Stimulated activated CD4-positive, alpha-beta T cell treated with anti-CD3 and anti-CD28 coated beads, Interleukin-1b, Interleukin-23, amount 100 ng/mL, for 48 hours (primary cell): ENCODE results near the gene CCNC.
A peak's percentile ranks its signal among the peaks of the same experiment; 100 is the strongest.

Experiments
- DNase-seq: peaks from one replicate; pipeline ENCODE4 v3.0.0-alpha.2; 2020

CCNC gene

DNA sequence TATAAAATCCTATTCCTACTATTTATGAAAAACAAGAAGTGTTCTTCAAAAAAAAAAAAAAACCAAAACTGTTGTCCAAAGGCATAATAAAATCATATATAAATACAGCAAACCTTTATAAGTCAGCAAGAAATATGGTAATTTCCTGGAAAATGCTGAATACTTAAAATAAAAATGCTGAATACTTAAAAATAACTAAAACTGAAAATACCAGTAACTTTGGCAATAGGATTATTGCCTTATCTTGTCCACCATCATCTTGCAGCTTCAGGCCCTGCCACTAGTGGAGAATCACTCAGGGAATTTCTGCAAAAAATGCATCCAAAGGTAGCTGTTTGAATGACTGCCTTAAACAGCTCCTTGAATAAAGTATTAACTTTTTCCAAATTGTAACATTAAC lies 24.5 kb downstream of the CCNC start:
- DNase-seq, result no peak

DNA sequence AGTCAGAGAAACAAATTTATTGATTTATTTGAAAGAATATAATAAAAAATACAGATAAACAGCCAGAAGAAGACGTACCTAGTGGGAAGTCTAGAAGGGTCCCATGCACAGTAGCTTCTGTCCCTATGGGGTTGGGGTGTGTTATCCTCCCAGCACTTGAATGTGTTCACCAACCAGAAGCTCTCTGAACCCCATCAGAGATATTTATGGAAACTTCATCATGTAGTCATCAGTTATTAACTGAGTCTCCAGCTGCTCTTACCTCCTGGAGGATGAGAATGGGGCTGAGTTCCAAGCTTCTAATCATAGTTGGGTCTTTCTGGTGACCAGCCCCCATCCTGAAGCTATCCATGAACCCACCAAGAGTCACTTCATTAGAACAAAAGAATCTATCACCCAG lies 37.8 kb downstream of the CCNC start:
- DNase-seq, result no peak

GRCh38 chr6:99522531-99522930 lies 45.9 kb downstream of the CCNC start:
- DNase-seq, result no peak

DNA sequence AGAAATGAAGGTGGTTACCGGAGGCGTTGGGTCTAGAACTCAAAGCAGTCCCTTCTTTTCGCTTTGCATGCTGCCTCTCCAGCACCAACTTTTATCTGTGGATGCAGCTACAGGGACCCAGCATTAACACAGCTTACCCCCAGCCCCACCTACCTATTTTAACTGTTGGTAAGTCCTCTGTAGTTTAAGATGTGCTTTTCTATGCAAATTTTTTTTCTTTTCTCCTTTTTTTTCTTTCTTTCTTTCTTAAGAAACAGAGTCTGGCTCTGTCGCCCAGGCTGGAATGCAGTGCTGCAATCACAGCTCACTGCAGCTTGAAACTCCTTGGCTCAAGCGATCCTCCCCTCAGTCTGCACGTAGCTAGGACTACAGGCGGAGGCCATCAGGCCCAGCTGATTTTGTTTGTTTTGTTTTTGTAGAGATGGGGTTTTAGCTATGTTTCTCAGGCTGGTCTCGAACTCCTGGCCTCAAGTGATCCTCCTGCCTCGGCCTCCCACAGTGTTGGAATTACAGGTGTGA lies 46.8 kb downstream of the CCNC start:
- no peak for DNase-seq

DNA sequence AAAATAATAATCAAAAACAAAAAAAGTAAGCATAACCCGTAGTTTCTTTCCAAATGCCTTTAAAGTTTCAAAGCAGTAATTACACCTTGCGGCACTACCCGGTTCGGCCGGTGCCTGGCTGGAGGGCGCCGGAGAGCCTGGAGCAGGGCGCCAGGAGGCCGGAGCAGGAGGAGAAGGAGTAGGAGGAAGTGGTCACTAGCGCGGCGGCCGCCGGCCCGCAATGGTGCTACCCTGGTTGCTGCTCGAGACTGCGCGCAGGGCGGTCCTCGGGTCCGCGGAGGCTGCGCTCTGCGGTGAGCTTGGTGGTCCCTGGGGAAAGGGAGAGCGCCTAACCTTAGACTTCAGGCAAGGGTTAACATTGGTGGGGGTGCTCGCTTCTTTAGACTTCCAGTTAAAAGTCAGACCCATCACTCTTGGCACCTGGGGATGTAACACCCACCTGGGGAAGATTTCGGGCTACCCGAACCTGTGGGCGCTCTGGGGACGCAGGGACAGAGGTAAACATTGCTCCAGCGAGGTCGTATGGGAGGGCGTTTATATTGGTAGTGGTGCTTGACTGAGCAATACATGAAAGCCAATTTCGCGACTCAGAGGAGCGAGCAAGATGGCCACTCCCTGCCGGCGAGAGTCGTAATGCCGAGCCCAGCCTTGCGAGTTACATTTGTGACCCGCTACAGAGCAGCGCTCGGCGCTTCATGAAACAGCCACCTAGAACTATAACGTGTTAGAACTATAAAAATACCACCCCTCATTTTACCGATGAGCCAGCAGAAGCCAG lies 47.4 kb downstream of the CCNC start:
- peak; percentile 65 for DNase-seq

DNA sequence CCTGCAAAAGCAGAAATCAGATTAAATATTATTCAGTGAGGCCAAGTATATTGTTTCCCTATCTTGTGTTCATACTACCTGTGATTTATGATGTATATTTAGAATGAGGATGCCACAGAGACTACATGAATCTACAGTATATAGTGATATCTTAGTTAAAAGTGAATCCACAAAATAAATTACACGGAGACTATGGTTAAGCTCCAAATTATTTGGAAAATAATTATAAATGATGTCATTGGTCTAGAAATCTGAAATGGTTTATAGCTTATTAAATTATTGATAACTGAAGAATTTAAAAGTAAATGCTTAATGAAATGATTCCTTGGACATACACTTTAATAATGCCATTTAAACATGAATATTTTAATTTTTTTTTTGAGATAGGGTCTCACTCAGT lies 49.0 kb downstream of the CCNC start:
- DNase-seq, result no peak

GRCh38 chr6:99514089-99514488 lies 54.4 kb downstream of the CCNC start:
- DNase-seq, result no peak

- no peak for DNase-seq
These were observed 56.4 kb downstream of the CCNC start for GRCh38 chr6:99512033-99512432.

- no peak for DNase-seq
These were observed 60.8 kb downstream of the CCNC start for GRCh38 chr6:99507648-99508047.

- no peak for DNase-seq
These were observed 66.7 kb downstream of the CCNC start for GRCh38 chr6:99501762-99502161.

GRCh38 chr6:99498421-99498820 lies 70.0 kb downstream of the CCNC start:
- no peak for DNase-seq

- no peak for DNase-seq
These were observed 73.0 kb downstream of the CCNC start for GRCh38 chr6:99495466-99495865.
